ENCODE measurements around the gene ZSCAN22. TPM values are rescaled to one million over a fixed set of nuclear protein-coding genes. Genes with fewer than 3 reads are reported as not detected.

Gene ZSCAN22
- total RNA-seq, 1 experiment from 2014 or later, result 4.0 TPM

GRCh38 chr19:58357481-58358145 is 30.8 kb downstream of the ZSCAN22 start:
- no peak overlapping the region for H3K27ac ChIP-seq (ENCODE audit: low read length)
- no peak for DNase-seq
- TF ChIP-seq EZH2phosphoT487 (IDR thresholded peaks at IDR 0.05; ENCODE audit: borderline replicate concordance, low read length), result no peak
- no peak for TF ChIP-seq EZH2 (IDR thresholded peaks at IDR 0.05; ENCODE audit: low read length, unreplicated experiment)
- no peak for TF ChIP-seq CTCF (conservative IDR thresholded peaks at IDR 0.05; ENCODE audit: low read depth, low read length)
- no peak for ATAC-seq
- H3K4me1 ChIP-seq (ENCODE audit: insufficient read depth, low read length), result peaks cover 9% of the 10 kb centered on the region
- no peaks in the 10 kb centered on the region for H3K36me3 ChIP-seq (ENCODE audit: low read depth, low read length)
- H3F3A ChIP-seq (ENCODE audit: low read length, unreplicated experiment), result no peaks in the 10 kb centered on the region
- H2AFZ ChIP-seq (ENCODE audit: low read length), result no peak overlapping the region
- no peaks in the 10 kb centered on the region for H3K27me3 ChIP-seq (ENCODE audit: low read length)
- H3K79me2 ChIP-seq (ENCODE audit: low read length), result 0 out of 2 replicates have a peak, but pooled peaks cover 8% of the 10 kb centered on the region
- no peak overlapping the region for H3K4me3 ChIP-seq (ENCODE audit: low read length)
- ChIA-PET CTCF (no interaction called here), POLR2A (ENCODE audit: unreplicated experiment) (no interaction called here)
- BruUV-seq (replicated peaks), result no TSS peak
- no peak overlapping the region for H3K4me2 ChIP-seq (ENCODE audit: low read length)
- intact Hi-C loops (cut with micrococcal nuclease), result no loop called here
- H3K9me2 ChIP-seq (replicated peaks; ENCODE audit: low read length), result no peaks in the 10 kb centered on the region
- H3K9me3 ChIP-seq (ENCODE audit: low read length), result no peaks in the 10 kb centered on the region
- no peaks in the 10 kb centered on the region for H4K20me1 ChIP-seq (ENCODE audit: low read length)
- no peak overlapping the region for H3K9ac ChIP-seq (ENCODE audit: low read length)

DNA sequence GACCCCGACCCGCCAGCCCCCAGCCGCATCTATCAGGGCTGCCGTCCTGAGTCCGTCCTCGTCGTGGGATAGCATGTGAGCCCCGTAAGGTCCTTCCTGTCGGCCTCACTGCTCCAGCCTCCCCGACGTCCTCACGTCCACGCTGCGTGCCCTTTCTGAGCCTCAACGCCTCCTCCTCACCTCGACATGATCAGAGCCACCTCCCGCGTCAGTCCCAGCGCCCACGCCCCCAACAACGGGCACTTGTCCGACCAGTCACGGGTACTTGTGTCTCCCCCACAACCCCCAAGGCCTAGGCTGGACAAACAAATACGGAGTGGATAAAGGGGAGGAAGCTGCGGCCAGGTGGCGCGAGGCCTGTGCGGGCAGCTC is 35.1 kb downstream of the ZSCAN22 start:
- no TSS peak for BruUV-seq (replicated peaks)
- H3K9me3 ChIP-seq (ENCODE audit: low read length), result no peaks in the 10 kb centered on the region
- H3F3A ChIP-seq (ENCODE audit: low read length, unreplicated experiment), result no peaks in the 10 kb centered on the region
- peak overlapping the region; percentile 91 for H3K4me2 ChIP-seq (ENCODE audit: low read length)
- peak overlapping the region; percentile 83 for H2AFZ ChIP-seq (ENCODE audit: low read length)
- peak overlapping the region; percentile 90 for H3K9ac ChIP-seq (ENCODE audit: low read length)
- POLR2A ChIA-PET (ENCODE audit: unreplicated experiment), result interaction anchor here (0.6 to 1.8 kb wide), 2 partner anchors 31 to 182 kb away, joined by 3 to 7 read pairs; partner anchors contain the start of gene TRIM28
- no peaks in the 10 kb centered on the region for H3K27me3 ChIP-seq (ENCODE audit: low read length)
- no peaks in the 10 kb centered on the region for H4K20me1 ChIP-seq (ENCODE audit: low read length)
- CTCF ChIA-PET, result interaction anchor here (1.3 kb wide), 1 partner anchor 158 kb away, joined by 5 read pairs; the partner anchor contains the start of gene ZBTB45
- 0 out of 2 replicates have a peak, but pooled peaks cover 8% of the 10 kb centered on the region for H3K79me2 ChIP-seq (ENCODE audit: low read length)
- H3K4me1 ChIP-seq (ENCODE audit: insufficient read depth, low read length), result peaks cover 9% of the 10 kb centered on the region
- H3K36me3 ChIP-seq (ENCODE audit: low read depth, low read length), result no peaks in the 10 kb centered on the region
- peak overlapping the region; percentile 78 for H3K27ac ChIP-seq (ENCODE audit: low read length)
- DNase-seq (peak; percentile 36), ATAC-seq (peak; percentile 16)
- peak overlapping the region; percentile 79 for H3K4me3 ChIP-seq (ENCODE audit: low read length)
- no peaks in the 10 kb centered on the region for H3K9me2 ChIP-seq (replicated peaks; ENCODE audit: low read length)
- intact Hi-C loops (cut with micrococcal nuclease), result loop anchor here (1.0 kb wide), 1 partner anchor 19 kb away; the partner anchor contains the start of gene ZNF837
- TF ChIP-seq CTCF (conservative IDR thresholded peaks at IDR 0.05; ENCODE audit: low read depth, low read length) (no peak), EZH2 (IDR thresholded peaks at IDR 0.05; ENCODE audit: low read length, unreplicated experiment) (no peak), EZH2phosphoT487 (IDR thresholded peaks at IDR 0.05; ENCODE audit: borderline replicate concordance, low read length) (no peak)

Data from PC-3 (cell line).